Cardiac fibroblast (primary cell): ENCODE results near the gene ZNF841.

ENCODE experiments used
- DNase-seq, 2 donors: peaks; one replicate each; pipeline versions ENCODE4 v3.0.0 to v3.0.0-alpha.2; 2010; ENCODE audit warnings: low read depth in 2 of 2
- H3K4me3 ChIP-seq, 2 donors: replicated peaks in 1 of 2; 1 replicate in 1 of 2; 2 replicates in 1 of 2; pipeline ENCODE4 v1.5.1; 2011; ENCODE audit warnings: low read depth in 2 of 2, low read length in 2 of 2, mild to moderate bottlenecking in 2 of 2, moderate library complexity in 1 of 2
- CTCF ChIP-seq: IDR thresholded peaks from one replicate; pipeline ENCODE4 v1.5.1; 2011; ENCODE audit warnings: low read depth, mild to moderate bottlenecking, low read length, inconsistent platforms

Gene ZNF841

GRCh38 chr19:52138278-52138982 lies 42.9 kb upstream of the ZNF841 start:
- peak overlapping the region; percentile 74 to 95 for H3K4me3 ChIP-seq
- DNase-seq, result peak in 1 of 2 donors; percentile 16
- no peak for TF ChIP-seq CTCF

- DNase-seq, result no peak
- no peak for TF ChIP-seq CTCF
- H3K4me3 ChIP-seq, result no peak overlapping the region
Observed at GRCh38 chr19:52120286-52120685, 24.7 kb upstream of the ZNF841 start.

- no peak overlapping the region for H3K4me3 ChIP-seq
- no peak for TF ChIP-seq CTCF
- peak in 1 of 2 donors; percentile 9 for DNase-seq
Observed at GRCh38 chr19:52115526-52116053, 20.0 kb upstream of the ZNF841 start.

GRCh38 chr19:52114691-52115090 lies 19.1 kb upstream of the ZNF841 start:
- H3K4me3 ChIP-seq, result no peak overlapping the region
- TF ChIP-seq CTCF, result no peak
- DNase-seq, result no peak

- TF ChIP-seq CTCF, result no peak
- H3K4me3 ChIP-seq, result no peak overlapping the region
- DNase-seq, result no peak
Observed at GRCh38 chr19:52112624-52113023, 17.1 kb upstream of the ZNF841 start.

- TF ChIP-seq CTCF, result no peak
- H3K4me3 ChIP-seq, result no peak overlapping the region
Observed at GRCh38 chr19:52110780-52111179, 15.2 kb upstream of the ZNF841 start.

More at GRCh38 chr19:52110780-52111179, 15.2 kb upstream of the ZNF841 start:
- DNase-seq, result no peak
